A549 (cell line): ENCODE data around the gene TRIOBP. TPM values are rescaled to one million over a fixed set of nuclear protein-coding genes. Genes with fewer than 3 reads are reported as not detected.
A peak's percentile ranks its signal among the peaks of the same experiment; 100 is the strongest.

Experiments used
- ATAC-seq, 2 experiments: fragments of 200-7000 bp in 1 of 2; fragments of >200 bp in 1 of 2; cut with Nextera tagmentation in 1 of 2; cut with Tn5 transposase in 1 of 2; 3 replicates each; pipeline versions ENCODE4 v1.8.0 to v1.9.1; 2018 to 2020; ENCODE audit warnings: mild to moderate bottlenecking in 1 of 2, moderate library complexity in 1 of 2
- CTCF ChIA-PET: fragments of 300-600 bp; sonication (Branson Sonifier 250); formaldehyde crosslinking; extraction: SDS; loops from one replicate; lab custom pipeline; 2021; ENCODE audit warnings: antibody characterized with exemption, inconsistent platforms; lab: Yijun Ruan, JAX
- POLR2A ChIA-PET: fragments of 350-600 bp; formaldehyde crosslinking; extraction: SDS; loops from one replicate; lab custom pipeline; 2021; ENCODE audit warnings: antibody characterized with exemption, inconsistent platforms; lab: Yijun Ruan, JAX
- DNase-seq, 2 experiments: peaks; one replicate each; pipeline versions ENCODE4 v3.0.0 to v3.0.0-alpha.2; 2011 to 2016; ENCODE audit warnings: low read depth in 1 of 2, low spot score in 1 of 2
- FAIRE-seq: peaks from 2 replicates; lab custom pipeline; 2011; peaks lifted over from hg19 to GRCh38; lab: Jason Lieb, UNC
- H3K27ac ChIP-seq, 2 experiments: fragments of >200 bp; sonication (Bioruptor Twin); formaldehyde crosslinking; 3 replicates each; pipeline ENCODE4 v1.5.1; 2016 to 2017
- H3K4me1 ChIP-seq: fragments of >200 bp; sonication (Bioruptor Twin); formaldehyde crosslinking; 3 replicates; pipeline ENCODE4 v1.6.1; 2016
- H3K4me2 ChIP-seq: fragments of >200 bp; sonication (Bioruptor Twin); formaldehyde crosslinking; 3 replicates; pipeline ENCODE4 v1.6.1; 2016
- H3K4me3 ChIP-seq: fragments of >200 bp; sonication (Bioruptor Twin); formaldehyde crosslinking; 3 replicates; pipeline ENCODE4 v1.5.1; 2016
- H3K9me3 ChIP-seq: fragments of >200 bp; sonication (Bioruptor Twin); formaldehyde crosslinking; 3 replicates; pipeline ENCODE4 v1.6.1; 2016
- CBX8 ChIP-seq: fragments of 200-600 bp; sonication (generic); IDR thresholded peaks from 2 replicates; pipeline ENCODE4 v1.6.1; 2016
- CHD4 ChIP-seq: fragments of 200-600 bp; sonication (generic); IDR thresholded peaks from 2 replicates; pipeline ENCODE4 v1.6.1; 2016; ENCODE audit warnings: antibody characterized with exemption, mild to moderate bottlenecking, borderline replicate concordance
- CTCF ChIP-seq: fragments of >200 bp; sonication (Bioruptor Twin); formaldehyde crosslinking; IDR thresholded peaks from 3 replicates; pipeline ENCODE4 v1.5.1; 2016
- E2F6 ChIP-seq: IDR thresholded peaks from 2 replicates; pipeline ENCODE4 v1.6.1; 2012; ENCODE audit warnings: low read depth, borderline replicate concordance
- EP300 ChIP-seq, 2 experiments: fragments of >200 bp; sonication (Bioruptor Twin); formaldehyde crosslinking; IDR thresholded peaks; 2 replicates in 1 of 2; 3 replicates in 1 of 2; pipeline ENCODE4 v1.6.1; 2016 to 2017
- ESRRA ChIP-seq: fragments of 150-350 bp; IDR thresholded peaks from 2 replicates; pipeline ENCODE4 v1.6.1; 2014; ENCODE audit warnings: mild to moderate bottlenecking, low read length, borderline replicate concordance
- HES2 ChIP-seq: fragments of >200 bp; sonication (Bioruptor Twin); formaldehyde crosslinking; IDR thresholded peaks from 2 replicates; pipeline ENCODE4 v1.6.1; 2016
- HOXB5 ChIP-seq: fragments of 250-450 bp; sonication (Bioruptor Pico); IDR thresholded peaks from 2 replicates; pipeline ENCODE4 v1.5.0; 2020; ENCODE audit warnings: mild to moderate bottlenecking, moderate library complexity
- JUN ChIP-seq, 2 experiments: fragments of >200 bp; sonication (Bioruptor Twin); formaldehyde crosslinking; IDR thresholded peaks; 2 replicates in 1 of 2; 3 replicates in 1 of 2; pipeline ENCODE4 v1.6.1; 2016 to 2017
- JUNB ChIP-seq: fragments of >200 bp; sonication (Bioruptor Twin); formaldehyde crosslinking; IDR thresholded peaks from 2 replicates; pipeline ENCODE4 v1.6.1; 2016
- MAZ ChIP-seq: fragments of 150-350 bp; IDR thresholded peaks from 2 replicates; pipeline ENCODE4 v1.6.1; 2014; ENCODE audit warnings: antibody characterized with exemption, low read depth, low read length, borderline replicate concordance
- NFE2L2 ChIP-seq: fragments of 150-350 bp; conservative IDR thresholded peaks from 2 replicates; pipeline ENCODE4 v1.6.1; 2014; ENCODE audit warnings: low read length
- NPAS2 ChIP-seq: fragments of 250-450 bp; sonication (Bioruptor Pico); IDR thresholded peaks from 2 replicates; pipeline ENCODE4 v1.8.0; 2022; ENCODE audit warnings: mild to moderate bottlenecking, moderate library complexity, borderline replicate concordance
- PHF8 ChIP-seq: fragments of 200-600 bp; sonication (generic); IDR thresholded peaks from 2 replicates; pipeline ENCODE4 v1.6.1; 2016; ENCODE audit warnings: low read depth, mild to moderate bottlenecking, antibody characterized with exemption, moderate library complexity, borderline replicate concordance
- POLR2A ChIP-seq: IDR thresholded peaks from 2 replicates; pipeline ENCODE4 v1.6.1; 2012; ENCODE audit warnings: mild to moderate bottlenecking, low read length
- REST ChIP-seq: fragments of 200-600 bp; sonication (generic); IDR thresholded peaks from 2 replicates; pipeline ENCODE4 v1.6.1; 2016; ENCODE audit warnings: antibody characterized with exemption, mild to moderate bottlenecking, moderate library complexity
- SMC3 ChIP-seq: fragments of >200 bp; sonication (Bioruptor Twin); formaldehyde crosslinking; IDR thresholded peaks from 3 replicates; pipeline ENCODE4 v1.6.1; 2018; ENCODE audit warnings: inconsistent platforms
- TP53 ChIP-seq: fragments of 250-450 bp; sonication (Bioruptor Pico); IDR thresholded peaks from 2 replicates; pipeline ENCODE4 v1.5.0; 2021; ENCODE audit warnings: mild to moderate bottlenecking, moderate library complexity
- USF2 ChIP-seq: fragments of 450-650 bp; IDR thresholded peaks from 2 replicates; pipeline ENCODE4 v1.6.1; 2014; ENCODE audit warnings: antibody characterized with exemption
- ZFP36 ChIP-seq: fragments of 450-650 bp; IDR thresholded peaks from 2 replicates; pipeline ENCODE4 v1.6.1; 2014; ENCODE audit warnings: borderline replicate concordance; ENCODE audit not compliant: partially characterized antibody
- ZNF302 ChIP-seq: fragments of 250-450 bp; sonication (Bioruptor Pico); IDR thresholded peaks from 2 replicates; pipeline ENCODE4 v1.9.0; 2021; ENCODE audit warnings: inconsistent platforms, mild to moderate bottlenecking, moderate library complexity
- WGBS: methylation state at CpG from one replicate; pipeline ENCODE4 v1.1.6; 2017; ENCODE audit errors: missing lambda C conversion rate; 5-methylcytosine and 5-hydroxymethylcytosine counted together
- polyA plus RNA-seq, 4 experiments: library from polyadenylated mRNA; depleted of rRNA in 3 of 4; stranded (reverse); fragments of >200 nt; fragmentation: RNase III in 1 of 4; extraction: RNeasy Plus Mini Kit Qiagen cat#74134 plus additional on column Dnase treatment in 1 of 4; gene quantifications; 2 replicates in 3 of 4; 3 replicates in 1 of 4; pipeline ENCODE4 v1.2.3, GENCODE V29; 2011 to 2017
- TF ChIP-seq, protein P1 (sequence below): fragments of >200 bp; sonication (Bioruptor Twin); formaldehyde crosslinking; IDR thresholded peaks from 3 replicates; pipeline ENCODE4 v1.6.1; 2016
- TF ChIP-seq, protein P2 (sequence below): IDR thresholded peaks from 2 replicates; pipeline ENCODE4 v1.6.1; 2012
- TF ChIP-seq, protein P3 (sequence below): fragments of 150-350 bp; IDR thresholded peaks from 2 replicates; pipeline ENCODE4 v1.6.1; 2014; ENCODE audit warnings: low read depth, mild to moderate bottlenecking, low read length

The TRIOBP gene
- polyA plus RNA-seq, 2 of the 4 experiments (the other 2 are of a cell fraction) = 15.7 to 26.0 TPM

DNA sequence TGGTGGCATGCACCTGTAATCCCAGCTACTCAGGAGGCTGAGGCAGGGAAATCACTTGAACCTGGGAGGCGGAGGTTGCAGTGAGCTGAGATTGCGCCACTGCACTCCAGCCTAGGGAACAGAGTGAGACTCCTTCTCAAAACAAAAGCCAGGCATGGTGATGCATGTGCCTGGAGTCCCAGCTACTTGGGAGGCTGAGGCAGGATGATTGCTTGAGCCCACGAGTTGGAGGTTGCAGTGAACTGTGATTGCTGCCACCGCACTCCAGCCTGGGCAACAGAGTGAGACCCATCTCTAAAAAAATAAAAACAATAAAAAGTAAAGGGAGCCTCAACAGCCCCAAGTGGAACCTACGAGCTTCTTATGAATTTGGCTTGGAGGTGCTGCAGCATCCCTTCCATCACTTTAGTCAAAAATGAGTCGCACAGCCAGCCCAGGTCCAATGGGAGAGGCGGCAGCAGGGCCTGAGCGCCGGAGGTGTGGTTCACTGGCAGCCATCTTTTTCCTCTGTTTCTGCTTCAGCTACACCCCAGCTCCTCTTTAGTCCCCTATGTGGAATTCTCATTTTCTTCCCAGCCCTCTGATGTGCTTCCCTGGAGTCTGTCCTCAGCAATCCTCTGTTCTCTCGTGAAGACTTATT, 81.6 kb downstream of the TRIOBP start:
- no peak for ATAC-seq
- H3K4me2 ChIP-seq = no peak overlapping the region
- ChIA-PET CTCF (interaction anchor here (1.0 to 1.7 kb wide), 2 partner anchors 13 to 171 kb away, joined by 3 to 5 read pairs; no protein-coding TSS in a partner anchor), POLR2A (no interaction called here)
- no peak for TF ChIP-seq REST
- no peak for TF ChIP-seq SMC3
- TF ChIP-seq PHF8 = no peak
- no peak for TF ChIP-seq JUNB
- TF ChIP-seq TP53 = no peak
- no peak for TF ChIP-seq JUN (IDR thresholded peaks at IDR 0.05)
- no peak for TF ChIP-seq E2F6
- no peak for TF ChIP-seq NPAS2 (CRISPR knock-in tag)
- no peak for TF ChIP-seq ZFP36
- TF ChIP-seq, protein P1, sequence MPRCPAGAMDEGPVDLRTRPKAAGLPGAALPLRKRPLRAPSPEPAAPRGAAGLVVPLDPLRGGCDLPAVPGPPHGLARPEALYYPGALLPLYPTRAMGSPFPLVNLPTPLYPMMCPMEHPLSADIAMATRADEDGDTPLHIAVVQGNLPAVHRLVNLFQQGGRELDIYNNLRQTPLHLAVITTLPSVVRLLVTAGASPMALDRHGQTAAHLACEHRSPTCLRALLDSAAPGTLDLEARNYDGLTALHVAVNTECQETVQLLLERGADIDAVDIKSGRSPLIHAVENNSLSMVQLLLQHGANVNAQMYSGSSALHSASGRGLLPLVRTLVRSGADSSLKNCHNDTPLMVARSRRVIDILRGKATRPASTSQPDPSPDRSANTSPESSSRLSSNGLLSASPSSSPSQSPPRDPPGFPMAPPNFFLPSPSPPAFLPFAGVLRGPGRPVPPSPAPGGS = no peak
- no peak for TF ChIP-seq POLR2A
- no peak for TF ChIP-seq HES2
- TF ChIP-seq NFE2L2 = no peak
- no peak for TF ChIP-seq ESRRA
- no peak for TF ChIP-seq CHD4
- TF ChIP-seq, protein P2, sequence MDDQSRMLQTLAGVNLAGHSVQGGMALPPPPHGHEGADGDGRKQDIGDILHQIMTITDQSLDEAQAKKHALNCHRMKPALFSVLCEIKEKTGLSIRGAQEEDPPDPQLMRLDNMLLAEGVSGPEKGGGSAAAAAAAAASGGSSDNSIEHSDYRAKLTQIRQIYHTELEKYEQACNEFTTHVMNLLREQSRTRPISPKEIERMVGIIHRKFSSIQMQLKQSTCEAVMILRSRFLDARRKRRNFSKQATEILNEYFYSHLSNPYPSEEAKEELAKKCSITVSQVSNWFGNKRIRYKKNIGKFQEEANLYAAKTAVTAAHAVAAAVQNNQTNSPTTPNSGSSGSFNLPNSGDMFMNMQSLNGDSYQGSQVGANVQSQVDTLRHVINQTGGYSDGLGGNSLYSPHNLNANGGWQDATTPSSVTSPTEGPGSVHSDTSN = no peak
- no peak for TF ChIP-seq MAZ
- TF ChIP-seq ZNF302 (CRISPR knock-in tag) = no peak
- no peak for TF ChIP-seq HOXB5 (CRISPR knock-in tag)
- H3K9me3 ChIP-seq = no peaks in the 10 kb centered on the region
- 89% methylated on average over 10 of the region's 10 CpGs for WGBS
- H3K4me1 ChIP-seq = peaks cover 13% of the 10 kb centered on the region; the same call in 2 of the 3 replicates
- FAIRE-seq = no peak
- H3K4me3 ChIP-seq = no peak overlapping the region
- H3K27ac ChIP-seq = no peak overlapping the region
- DNase-seq = no peak

GRCh38 chr22:37781434-37782059, 84.7 kb downstream of the TRIOBP start:
- Histone ChIP-seq H3K4me3 (no peak overlapping the region), H3K4me2 (no peak overlapping the region), H3K9me3 (no peaks in the 10 kb centered on the region), H3K27ac (peak overlapping the region in 1 of 2 experiments; percentile 65; a peak in 3 of 6 replicates), H3K4me1 (peaks cover 21% of the 10 kb centered on the region)
- ChIA-PET POLR2A (no interaction called here), CTCF (interaction anchor here (0.6 to 4.9 kb wide), 8 partner anchors 11 to 243 kb away, joined by 3 to 24 read pairs (median 4); no protein-coding TSS in a partner anchor)
- DNase-seq = peak in 1 of 2 experiments; percentile 47
- WGBS = 78% methylated on average over 9 of the region's 13 CpGs
- ATAC-seq = peak; percentile 66 to 77; a peak in 5 of 6 replicates
- FAIRE-seq = no peak
- TF ChIP-seq ZFP36 = no peak
- peak; percentile 7; the same call in 1 of the 3 replicates for TF ChIP-seq CTCF
- no peak for TF ChIP-seq EP300 (IDR thresholded peaks at IDR 0.05)
- no peak for TF ChIP-seq CBX8
- TF ChIP-seq, protein P3, sequence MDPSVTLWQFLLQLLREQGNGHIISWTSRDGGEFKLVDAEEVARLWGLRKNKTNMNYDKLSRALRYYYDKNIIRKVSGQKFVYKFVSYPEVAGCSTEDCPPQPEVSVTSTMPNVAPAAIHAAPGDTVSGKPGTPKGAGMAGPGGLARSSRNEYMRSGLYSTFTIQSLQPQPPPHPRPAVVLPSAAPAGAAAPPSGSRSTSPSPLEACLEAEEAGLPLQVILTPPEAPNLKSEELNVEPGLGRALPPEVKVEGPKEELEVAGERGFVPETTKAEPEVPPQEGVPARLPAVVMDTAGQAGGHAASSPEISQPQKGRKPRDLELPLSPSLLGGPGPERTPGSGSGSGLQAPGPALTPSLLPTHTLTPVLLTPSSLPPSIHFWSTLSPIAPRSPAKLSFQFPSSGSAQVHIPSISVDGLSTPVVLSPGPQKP = no peak
- no peak for TF ChIP-seq E2F6
- TF ChIP-seq USF2 = no peak
- TF ChIP-seq NFE2L2 = no peak
